HG03521 (cell line): ENCODE results near the gene SP110.

Source experiments
- ATAC-seq: cut with Tn5 transposase; IDR thresholded peaks from one replicate; pipeline ENCODE4 v1.9.1; 2021; ENCODE audit warnings: mild to moderate bottlenecking, moderate library complexity; ENCODE audit not compliant: unreplicated experiment

Gene SP110

GRCh38 chr2:230172852-230173251 is 46.9 kb downstream of the SP110 start:
- no peak for ATAC-seq

GRCh38 chr2:230172156-230172555 is 47.6 kb downstream of the SP110 start:
- no peak for ATAC-seq

- ATAC-seq: no peak
Observed at GRCh38 chr2:230170532-230170931, 49.3 kb downstream of the SP110 start.

- ATAC-seq: no peak
Observed at GRCh38 chr2:230166557-230167170, 53.1 kb downstream of the SP110 start.

- ATAC-seq: no peak
Observed at GRCh38 chr2:230164139-230164538, 55.6 kb downstream of the SP110 start.

- no peak for ATAC-seq
Observed at GRCh38 chr2:230162981-230163380, 56.8 kb downstream of the SP110 start.

- no peak for ATAC-seq
Observed at GRCh38 chr2:230161184-230161583, 58.6 kb downstream of the SP110 start.

GRCh38 chr2:230160112-230160660 is 59.6 kb downstream of the SP110 start:
- no peak for ATAC-seq

GRCh38 chr2:230158468-230158867 is 61.3 kb downstream of the SP110 start:
- no peak for ATAC-seq

- ATAC-seq: no peak
Observed at GRCh38 chr2:230156782-230157699, 62.7 kb downstream of the SP110 start.

GRCh38 chr2:230155359-230155758 is 64.4 kb downstream of the SP110 start:
- ATAC-seq: no peak

GRCh38 chr2:230153390-230153976 is 66.3 kb downstream of the SP110 start:
- no peak for ATAC-seq

GRCh38 chr2:230152334-230152733 is 67.5 kb downstream of the SP110 start:
- no peak for ATAC-seq

GRCh38 chr2:230144355-230144754 is 75.4 kb downstream of the SP110 start:
- ATAC-seq: no peak

- no peak for ATAC-seq
Observed at GRCh38 chr2:230140667-230141066, 79.1 kb downstream of the SP110 start.

GRCh38 chr2:230137902-230138539 is 81.8 kb downstream of the SP110 start:
- ATAC-seq: no peak

GRCh38 chr2:230135130-230135525 is 84.7 kb downstream of the SP110 start:
- no peak for ATAC-seq

GRCh38 chr2:230134496-230135129 is 85.2 kb downstream of the SP110 start:
- ATAC-seq: no peak

- ATAC-seq: no peak
Observed at GRCh38 chr2:230131366-230131765, 88.4 kb downstream of the SP110 start.

- no peak for ATAC-seq
Observed at GRCh38 chr2:230130668-230131364, 89.0 kb downstream of the SP110 start.
